ENCODE results near the gene TMEM63A. TPM values are rescaled to one million over a fixed set of nuclear protein-coding genes. Genes with fewer than 3 reads are reported as not detected.
A peak's percentile ranks its signal among the peaks of the same experiment; 100 is the strongest.
"Not testable (repeated sequence)": the region's sequence is repeated elsewhere in the genome, so short reads cannot be mapped to it uniquely, and the experiment has no call there.

The TMEM63A gene
- total RNA-seq, 1 experiment from 2014 or later, result 91.7 TPM

DNA sequence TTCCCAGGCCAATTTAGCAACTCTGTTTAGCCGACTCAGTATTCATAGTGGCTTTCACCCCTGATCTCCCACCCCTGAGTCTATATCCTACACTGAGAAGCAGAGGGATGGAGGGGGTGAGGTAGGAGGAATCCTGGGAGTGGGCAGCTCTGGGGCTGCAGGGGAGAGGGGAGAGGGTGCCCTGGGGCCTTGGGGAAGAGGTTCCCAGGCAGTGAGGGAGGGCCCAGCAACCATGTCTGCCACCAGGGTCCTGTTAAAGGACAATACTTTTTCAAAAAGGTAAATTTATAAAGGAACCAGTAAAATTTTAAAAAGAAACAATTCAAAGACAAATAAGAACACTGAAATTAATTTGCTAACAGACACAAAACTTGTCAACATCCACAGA is 42.0 kb downstream of the TMEM63A start (continued):
- TF ChIP-seq, protein P1, sequence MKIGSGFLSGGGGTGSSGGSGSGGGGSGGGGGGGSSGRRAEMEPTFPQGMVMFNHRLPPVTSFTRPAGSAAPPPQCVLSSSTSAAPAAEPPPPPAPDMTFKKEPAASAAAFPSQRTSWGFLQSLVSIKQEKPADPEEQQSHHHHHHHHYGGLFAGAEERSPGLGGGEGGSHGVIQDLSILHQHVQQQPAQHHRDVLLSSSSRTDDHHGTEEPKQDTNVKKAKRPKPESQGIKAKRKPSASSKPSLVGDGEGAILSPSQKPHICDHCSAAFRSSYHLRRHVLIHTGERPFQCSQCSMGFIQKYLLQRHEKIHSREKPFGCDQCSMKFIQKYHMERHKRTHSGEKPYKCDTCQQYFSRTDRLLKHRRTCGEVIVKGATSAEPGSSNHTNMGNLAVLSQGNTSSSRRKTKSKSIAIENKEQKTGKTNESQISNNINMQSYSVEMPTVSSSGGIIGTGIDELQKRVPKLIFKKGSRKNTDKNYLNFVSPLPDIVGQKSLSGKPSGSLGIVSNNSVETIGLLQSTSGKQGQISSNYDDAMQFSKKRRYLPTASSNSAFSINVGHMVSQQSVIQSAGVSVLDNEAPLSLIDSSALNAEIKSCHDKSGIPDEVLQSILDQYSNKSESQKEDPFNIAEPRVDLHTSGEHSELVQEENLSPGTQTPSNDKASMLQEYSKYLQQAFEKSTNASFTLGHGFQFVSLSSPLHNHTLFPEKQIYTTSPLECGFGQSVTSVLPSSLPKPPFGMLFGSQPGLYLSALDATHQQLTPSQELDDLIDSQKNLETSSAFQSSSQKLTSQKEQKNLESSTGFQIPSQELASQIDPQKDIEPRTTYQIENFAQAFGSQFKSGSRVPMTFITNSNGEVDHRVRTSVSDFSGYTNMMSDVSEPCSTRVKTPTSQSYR (CRISPR knock-in tag; IDR thresholded peaks at IDR 0.05), result no peak
- TF ChIP-seq, protein P2, sequence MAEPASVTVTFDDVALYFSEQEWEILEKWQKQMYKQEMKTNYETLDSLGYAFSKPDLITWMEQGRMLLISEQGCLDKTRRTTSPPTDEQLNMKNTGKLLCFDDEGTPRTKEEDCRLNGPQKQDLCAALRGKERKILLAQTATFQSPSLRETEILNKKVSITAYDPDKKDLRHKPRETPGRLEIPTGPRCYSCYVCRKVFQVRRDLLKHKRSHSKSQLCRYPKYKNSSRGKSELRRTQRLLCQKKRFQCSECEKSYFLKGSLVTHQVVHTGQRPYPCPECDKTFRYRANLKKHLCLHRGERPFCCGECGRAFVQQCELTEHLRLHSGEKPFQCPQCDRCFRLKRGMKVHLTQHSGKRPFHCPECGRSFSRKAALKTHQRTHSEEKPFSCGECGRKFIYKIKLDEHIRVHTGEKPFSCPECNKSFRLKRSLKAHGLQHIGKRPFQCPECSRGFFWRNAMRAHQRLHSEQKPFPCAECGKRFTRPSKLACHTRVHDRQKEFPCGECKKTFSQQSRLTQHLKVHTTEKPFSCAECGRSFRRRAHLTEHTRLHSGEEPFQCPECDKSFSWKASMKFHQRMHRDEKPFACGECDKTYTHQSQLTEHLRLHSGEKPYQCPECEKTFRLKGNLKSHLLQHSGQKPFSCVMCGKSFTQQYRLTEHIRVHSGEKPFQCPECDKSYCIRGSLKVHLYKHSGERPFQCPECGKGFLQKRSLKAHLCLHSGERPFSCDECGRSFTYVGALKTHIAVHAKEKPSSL (CRISPR knock-in tag; conservative IDR thresholded peaks at IDR 0.05), result no peak
- TF ChIP-seq, protein P3, sequence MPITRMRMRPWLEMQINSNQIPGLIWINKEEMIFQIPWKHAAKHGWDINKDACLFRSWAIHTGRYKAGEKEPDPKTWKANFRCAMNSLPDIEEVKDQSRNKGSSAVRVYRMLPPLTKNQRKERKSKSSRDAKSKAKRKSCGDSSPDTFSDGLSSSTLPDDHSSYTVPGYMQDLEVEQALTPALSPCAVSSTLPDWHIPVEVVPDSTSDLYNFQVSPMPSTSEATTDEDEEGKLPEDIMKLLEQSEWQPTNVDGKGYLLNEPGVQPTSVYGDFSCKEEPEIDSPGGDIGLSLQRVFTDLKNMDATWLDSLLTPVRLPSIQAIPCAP (CRISPR knock-in tag; IDR thresholded peaks at IDR 0.05), result no peak

DNA sequence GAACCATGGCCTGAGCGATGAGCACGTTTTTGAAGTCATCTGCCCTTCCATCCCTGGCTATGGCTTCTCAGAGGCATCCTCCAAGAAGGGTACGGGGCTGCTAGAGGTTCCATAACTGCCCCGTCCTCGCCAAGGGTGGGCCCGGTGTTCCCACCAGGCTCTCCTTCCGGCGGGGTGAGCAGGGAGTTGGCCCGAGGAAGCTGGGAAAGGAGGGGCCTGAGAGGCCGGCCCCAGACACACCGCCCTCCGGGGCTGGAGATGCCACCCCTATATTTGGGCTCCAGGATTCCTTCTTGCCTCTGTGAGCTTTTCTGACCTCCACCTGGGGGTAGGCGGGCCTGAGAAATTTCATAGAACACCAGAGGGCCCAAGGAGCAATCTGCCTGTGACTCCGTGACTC is 43.4 kb downstream of the TMEM63A start:
- Mint-ChIP-seq H3K4me1 (0 out of 2 replicates have a peak, but pooled peaks cover 4% of the 10 kb centered on the region), H3K36me3 (peaks cover 32% of the 10 kb centered on the region), H3K4me3 (no peak overlapping the region), H3K27ac (no peak overlapping the region), H3K9me3 (no peaks in the 10 kb centered on the region), H3K27me3 (ENCODE audit: low read depth) (no peaks in the 10 kb centered on the region)
- ATAC-seq (no peak), DNase-seq (ENCODE audit: low spot score) (no peak)
- POLR2A ChIA-PET, result no interaction called here
- TF ChIP-seq, protein P4, sequence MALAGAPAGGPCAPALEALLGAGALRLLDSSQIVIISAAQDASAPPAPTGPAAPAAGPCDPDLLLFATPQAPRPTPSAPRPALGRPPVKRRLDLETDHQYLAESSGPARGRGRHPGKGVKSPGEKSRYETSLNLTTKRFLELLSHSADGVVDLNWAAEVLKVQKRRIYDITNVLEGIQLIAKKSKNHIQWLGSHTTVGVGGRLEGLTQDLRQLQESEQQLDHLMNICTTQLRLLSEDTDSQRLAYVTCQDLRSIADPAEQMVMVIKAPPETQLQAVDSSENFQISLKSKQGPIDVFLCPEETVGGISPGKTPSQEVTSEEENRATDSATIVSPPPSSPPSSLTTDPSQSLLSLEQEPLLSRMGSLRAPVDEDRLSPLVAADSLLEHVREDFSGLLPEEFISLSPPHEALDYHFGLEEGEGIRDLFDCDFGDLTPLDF (CRISPR knock-in tag; IDR thresholded peaks at IDR 0.05), result no peak
- TF ChIP-seq, protein P5, sequence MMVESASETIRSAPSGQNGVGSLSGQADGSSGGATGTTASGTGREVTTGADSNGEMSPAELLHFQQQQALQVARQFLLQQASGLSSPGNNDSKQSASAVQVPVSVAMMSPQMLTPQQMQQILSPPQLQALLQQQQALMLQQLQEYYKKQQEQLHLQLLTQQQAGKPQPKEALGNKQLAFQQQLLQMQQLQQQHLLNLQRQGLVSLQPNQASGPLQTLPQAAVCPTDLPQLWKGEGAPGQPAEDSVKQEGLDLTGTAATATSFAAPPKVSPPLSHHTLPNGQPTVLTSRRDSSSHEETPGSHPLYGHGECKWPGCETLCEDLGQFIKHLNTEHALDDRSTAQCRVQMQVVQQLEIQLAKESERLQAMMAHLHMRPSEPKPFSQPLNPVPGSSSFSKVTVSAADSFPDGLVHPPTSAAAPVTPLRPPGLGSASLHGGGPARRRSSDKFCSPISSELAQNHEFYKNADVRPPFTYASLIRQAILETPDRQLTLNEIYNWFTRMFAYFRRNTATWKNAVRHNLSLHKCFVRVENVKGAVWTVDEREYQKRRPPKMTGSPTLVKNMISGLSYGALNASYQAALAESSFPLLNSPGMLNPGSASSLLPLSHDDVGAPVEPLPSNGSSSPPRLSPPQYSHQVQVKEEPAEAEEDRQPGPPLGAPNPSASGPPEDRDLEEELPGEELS (CRISPR knock-in tag; IDR thresholded peaks at IDR 0.05), result no peak
- TF ChIP-seq MYBL2 (CRISPR knock-in tag; IDR thresholded peaks at IDR 0.05) (no peak), JUN (CRISPR knock-in tag; IDR thresholded peaks at IDR 0.05) (no peak)
- TF ChIP-seq, protein P6, sequence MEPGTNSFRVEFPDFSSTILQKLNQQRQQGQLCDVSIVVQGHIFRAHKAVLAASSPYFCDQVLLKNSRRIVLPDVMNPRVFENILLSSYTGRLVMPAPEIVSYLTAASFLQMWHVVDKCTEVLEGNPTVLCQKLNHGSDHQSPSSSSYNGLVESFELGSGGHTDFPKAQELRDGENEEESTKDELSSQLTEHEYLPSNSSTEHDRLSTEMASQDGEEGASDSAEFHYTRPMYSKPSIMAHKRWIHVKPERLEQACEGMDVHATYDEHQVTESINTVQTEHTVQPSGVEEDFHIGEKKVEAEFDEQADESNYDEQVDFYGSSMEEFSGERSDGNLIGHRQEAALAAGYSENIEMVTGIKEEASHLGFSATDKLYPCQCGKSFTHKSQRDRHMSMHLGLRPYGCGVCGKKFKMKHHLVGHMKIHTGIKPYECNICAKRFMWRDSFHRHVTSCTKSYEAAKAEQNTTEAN (CRISPR knock-in tag; IDR thresholded peaks at IDR 0.05), result no peak
- TF ChIP-seq, protein P2 (CRISPR knock-in tag; conservative IDR thresholded peaks at IDR 0.05), result no peak
- CTCF ChIA-PET, result interaction anchor here (1.0 to 1.2 kb wide), 2 partner anchors 61 to 98 kb away, joined by 3 read pairs; partner anchors contain the start of gene SRP9

DNA sequence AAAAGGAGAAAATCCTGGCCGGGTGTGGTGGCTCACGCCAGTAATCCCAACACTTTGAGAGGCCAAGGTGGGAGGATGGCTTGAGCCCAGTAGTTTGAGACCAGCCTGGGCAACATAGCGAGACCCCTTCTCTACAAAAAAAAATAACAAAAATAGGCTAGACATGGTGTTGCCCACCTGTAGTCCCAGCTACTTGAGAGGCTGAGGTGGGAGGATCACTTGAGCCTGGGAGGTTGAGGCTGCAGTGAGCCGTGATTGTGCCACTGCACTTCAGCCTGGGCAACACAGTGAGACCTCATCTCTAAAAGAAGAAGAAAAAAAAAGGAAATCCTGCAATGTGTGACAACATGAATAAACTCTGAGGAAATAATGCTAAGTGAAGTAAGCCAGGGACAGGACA is 45.9 kb downstream of the TMEM63A start:
- POLR2A ChIA-PET; H3K27ac Mint-ChIP-seq; H3K9me3 Mint-ChIP-seq; DNase-seq (ENCODE audit: low spot score); CTCF ChIA-PET; H3K4me3 Mint-ChIP-seq; ATAC-seq; H3K27me3 Mint-ChIP-seq (ENCODE audit: low read depth); H3K4me1 Mint-ChIP-seq: not testable (repeated sequence)
- H3K36me3 Mint-ChIP-seq, result peaks cover 53% of the 10 kb centered on the region
- TF ChIP-seq ZNF121 (CRISPR knock-in tag; IDR thresholded peaks at IDR 0.05), result peak; percentile 64; the same call in 1 of the 2 replicates
